ENCODE measurements around the gene RPS6KA1. TPM values are rescaled to one million over a fixed set of nuclear protein-coding genes. Genes with fewer than 3 reads are reported as not detected.

RPS6KA1 gene
- total and polyA plus RNA-seq, 8 donors, result 13.6 to 32.2 (median 18.4) TPM

GRCh38 chr1:26548841-26549240 is 19.3 kb downstream of the RPS6KA1 start:
- DNase-seq (no peak), FAIRE-seq (no peak), ATAC-seq (no peak)
- H3K27me3 ChIP-seq, result no peaks in the 10 kb centered on the region
- H3K36me3 ChIP-seq, result peaks cover 0 to 28% (median 4%) of the 10 kb centered on the region in 3 donors
- intact Hi-C loops (cut with DNase I), result no loop called here
- no peak overlapping the region for H3K4me3 ChIP-seq
- no peak for TF ChIP-seq CTCF (IDR thresholded peaks at IDR 0.05)
- no peak overlapping the region for H3K27ac ChIP-seq
- no peaks in the 10 kb centered on the region for H3K9me3 ChIP-seq
- 88 to 96% methylated on average over 3 of the region's 3 CpGs for WGBS, 2 donors
- no peaks in the 10 kb centered on the region for H3K4me1 ChIP-seq

GRCh38 chr1:26550946-26551345 is 21.4 kb downstream of the RPS6KA1 start:
- peaks cover 0 to 43% (median 4%) of the 10 kb centered on the region in 3 donors for H3K36me3 ChIP-seq

GRCh38 chr1:26552720-26553119 is 23.2 kb downstream of the RPS6KA1 start:
- FAIRE-seq, result no peak
- Histone ChIP-seq H3K9me3 (no peaks in the 10 kb centered on the region), H3K27me3 (no peaks in the 10 kb centered on the region), H3K4me3 (no peak overlapping the region), H3K36me3 (peaks cover 0 to 38% (median 4%) of the 10 kb centered on the region in 3 donors), H3K4me1 (no peaks in the 10 kb centered on the region), H3K27ac (no peak overlapping the region)
- DNase-seq, result no peak
- WGBS, 2 donors, result 91 to 93% methylated on average over 6 of the region's 6 CpGs
- no peak for ATAC-seq
- no peak for TF ChIP-seq CTCF (IDR thresholded peaks at IDR 0.05)
- intact Hi-C loops (cut with DNase I), result no loop called here

More at GRCh38 chr1:26550946-26551345, 21.4 kb downstream of the RPS6KA1 start:
- FAIRE-seq (no peak), DNase-seq (no peak), ATAC-seq (no peak)
- Histone ChIP-seq H3K4me3 (no peak overlapping the region), H3K9me3 (no peaks in the 10 kb centered on the region), H3K27ac (no peak overlapping the region), H3K4me1 (no peaks in the 10 kb centered on the region), H3K27me3 (no peaks in the 10 kb centered on the region)
- intact Hi-C loops (cut with DNase I), result no loop called here
- TF ChIP-seq CTCF (IDR thresholded peaks at IDR 0.05), result no peak
- WGBS, 2 donors, result 94 to 98% methylated on average over 3 of the region's 3 CpGs

- FAIRE-seq (no peak), ATAC-seq (peak in 2 of 4 donors; percentile 7 to 21), DNase-seq (no peak)
- Histone ChIP-seq H3K27ac (no peak overlapping the region), H3K4me1 (no peaks in the 10 kb centered on the region), H3K4me3 (no peak overlapping the region), H3K27me3 (no peaks in the 10 kb centered on the region), H3K36me3 (peaks cover 0 to 43% (median 4%) of the 10 kb centered on the region in 3 donors), H3K9me3 (no peaks in the 10 kb centered on the region)
- intact Hi-C loops (cut with DNase I), result no loop called here
- TF ChIP-seq CTCF (IDR thresholded peaks at IDR 0.05), result no peak
- WGBS, 2 donors, result 86 to 90% methylated on average over 14 of the region's 14 CpGs
These were observed 24.6 kb downstream of the RPS6KA1 start for GRCh38 chr1:26553942-26554682.

GRCh38 chr1:26554781-26555180 is 25.2 kb downstream of the RPS6KA1 start:
- H3K36me3 ChIP-seq, result peaks cover 0 to 43% (median 4%) of the 10 kb centered on the region in 3 donors
- no peak for DNase-seq
- no peak for FAIRE-seq
- no peak overlapping the region for H3K4me3 ChIP-seq
- no peaks in the 10 kb centered on the region for H3K4me1 ChIP-seq
- ATAC-seq, result no peak
- no peak overlapping the region for H3K27ac ChIP-seq
- WGBS, 2 donors, result 95 to 98% methylated on average over 10 of the region's 10 CpGs
- H3K9me3 ChIP-seq, result no peaks in the 10 kb centered on the region
- intact Hi-C loops (cut with DNase I), result no loop called here
- no peaks in the 10 kb centered on the region for H3K27me3 ChIP-seq
- TF ChIP-seq CTCF (IDR thresholded peaks at IDR 0.05), result no peak

All from pancreas (tissue), 10 donors.